Body of pancreas (tissue), 4 donors: ENCODE measurements around the gene CNTRL.

ENCODE experiments used
- CTCF ChIP-seq, 7 experiments: fragments of 450-650 bp in 4 of 7; fragments of 200-600 bp in 3 of 7; sonication (generic) in 3 of 7; IDR thresholded peaks; one replicate each; pipeline ENCODE4 v1.5.1; 2016 to 2019; ENCODE audit warnings: antibody characterized with exemption in 7 of 7
- POLR2A ChIP-seq, 3 donors: fragments of 450-650 bp; IDR thresholded peaks; one replicate each; pipeline ENCODE4 v1.6.1; 2016; ENCODE audit warnings: antibody characterized with exemption in 3 of 3, mild to moderate bottlenecking in 2 of 3

DNA sequence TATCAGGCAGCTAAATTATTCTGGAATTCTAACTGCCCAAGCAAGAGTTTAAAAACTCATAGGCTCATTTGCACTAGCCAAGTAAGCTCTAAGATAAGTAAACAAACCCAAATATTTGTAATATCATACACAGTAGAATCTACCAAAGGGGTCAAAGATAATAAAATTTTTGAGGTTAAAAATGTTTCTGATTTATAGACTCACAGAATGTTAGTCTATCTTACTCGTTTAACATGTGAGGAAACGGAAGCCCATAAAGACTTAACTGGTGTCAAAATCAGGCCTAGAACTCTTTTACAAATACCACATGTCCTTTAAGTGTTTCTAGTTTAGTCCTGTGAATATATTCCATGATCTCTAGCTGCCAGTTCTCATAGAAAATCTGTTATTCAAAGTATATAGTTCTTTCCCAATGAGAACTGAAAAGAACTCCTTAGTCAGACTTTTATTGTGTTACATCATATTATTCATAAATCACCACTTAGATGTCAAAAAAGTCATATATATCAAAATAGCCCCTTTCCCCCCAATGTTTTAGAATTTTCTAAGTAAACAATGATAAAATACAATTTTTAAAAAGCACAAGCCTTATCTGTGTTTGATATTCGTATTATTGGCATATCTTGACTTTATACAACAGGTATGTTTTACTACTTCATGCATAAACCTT, 113.0 kb downstream of the CNTRL start:
- TF ChIP-seq CTCF (IDR thresholded peaks at IDR 0.05) (no peak), POLR2A (IDR thresholded peaks at IDR 0.05) (no peak)
